ENCODE measurements around the gene HNRNPLL. TPM values are rescaled to one million over a fixed set of nuclear protein-coding genes. Genes with fewer than 3 reads are reported as not detected.
"Not testable (repeated sequence)": the region's sequence is repeated elsewhere in the genome, so short reads cannot be mapped to it uniquely, and the experiment has no call there.

Gene HNRNPLL
- total RNA-seq, 1 experiment from 2014 or later = 47.2 TPM

DNA sequence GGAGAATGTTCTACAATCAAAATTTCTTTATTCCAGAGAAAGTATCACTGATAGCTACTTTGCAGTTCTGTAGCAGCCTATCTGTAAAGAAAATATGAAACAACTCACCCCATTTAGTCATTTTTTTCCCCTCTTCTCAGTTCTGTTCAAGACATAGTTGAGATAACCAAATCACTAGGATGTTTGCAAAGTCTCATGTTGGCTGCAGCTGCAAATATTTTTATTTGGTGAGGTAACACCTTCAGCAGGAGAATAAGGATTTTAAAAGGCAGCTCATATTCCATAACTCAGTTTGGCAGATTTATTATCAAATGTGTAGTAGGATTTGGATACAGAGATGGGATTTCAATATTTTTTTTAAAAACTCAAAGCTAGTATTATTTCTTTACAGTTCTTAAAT lies 41.0 kb downstream of the HNRNPLL start:
- no peak for DNase-seq (ENCODE audit: low spot score)
- in situ Hi-C loops (cut with HindIII; ENCODE audit: low sequenced_read_pairs) = no loop called here

- in situ Hi-C loops (cut with HindIII; ENCODE audit: low sequenced_read_pairs) = no loop called here
- DNase-seq (ENCODE audit: low spot score) = no peak
Measured at GRCh38 chr2:38560092-38560491, 42.6 kb downstream of the HNRNPLL start.

- in situ Hi-C loops (cut with HindIII; ENCODE audit: low sequenced_read_pairs) = no loop called here
- DNase-seq (ENCODE audit: low spot score) = no peak
Measured at GRCh38 chr2:38557981-38558380, 44.7 kb downstream of the HNRNPLL start.

GRCh38 chr2:38557217-38557616 lies 45.5 kb downstream of the HNRNPLL start:
- DNase-seq (ENCODE audit: low spot score) = no peak
- in situ Hi-C loops (cut with HindIII; ENCODE audit: low sequenced_read_pairs) = no loop called here

- peak; percentile 37 for DNase-seq (ENCODE audit: low spot score)
- in situ Hi-C loops (cut with HindIII; ENCODE audit: low sequenced_read_pairs) = no loop called here
Measured at GRCh38 chr2:38556006-38556801, 46.5 kb downstream of the HNRNPLL start.

DNA sequence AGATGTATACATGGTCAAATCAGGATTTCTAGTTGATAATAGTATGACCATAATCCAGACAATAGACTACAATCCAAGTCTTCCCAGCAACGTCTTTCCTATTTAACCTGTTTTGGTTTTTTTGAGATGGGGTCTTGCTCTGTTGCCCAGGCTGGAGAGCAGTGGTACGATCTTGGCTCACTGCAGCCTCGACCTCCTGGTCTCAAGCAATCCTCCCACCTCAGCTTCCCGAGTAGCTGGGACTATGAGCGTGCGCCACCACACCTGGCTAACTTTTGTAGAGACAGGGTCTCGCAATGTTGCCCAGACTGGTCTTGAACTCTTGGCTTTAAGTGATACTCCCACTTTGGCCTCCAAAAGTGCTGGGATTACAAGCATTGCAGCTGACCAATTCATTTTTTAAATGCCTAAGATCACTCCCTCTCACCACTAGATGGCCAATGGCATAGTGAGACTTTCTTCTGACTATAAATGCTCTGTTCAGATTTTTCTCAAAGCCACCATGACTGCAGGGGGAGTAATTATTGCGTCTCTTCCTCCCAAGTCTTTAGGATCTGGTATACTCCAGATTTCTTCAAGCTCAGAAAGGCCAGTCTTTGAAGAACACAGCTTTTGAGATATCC lies 47.6 kb downstream of the HNRNPLL start:
- in situ Hi-C loops (cut with HindIII; ENCODE audit: low sequenced_read_pairs) = no loop called here
- peak; percentile 30 for DNase-seq (ENCODE audit: low spot score)

- no peak for DNase-seq (ENCODE audit: low spot score)
- in situ Hi-C loops (cut with HindIII; ENCODE audit: low sequenced_read_pairs) = no loop called here
Measured at GRCh38 chr2:38553554-38553953, 49.2 kb downstream of the HNRNPLL start.

GRCh38 chr2:38552259-38552658 lies 50.5 kb downstream of the HNRNPLL start:
- DNase-seq (ENCODE audit: low spot score) = no peak
- in situ Hi-C loops (cut with HindIII; ENCODE audit: low sequenced_read_pairs) = no loop called here

- in situ Hi-C loops (cut with HindIII; ENCODE audit: low sequenced_read_pairs) = no loop called here
- no peak for DNase-seq (ENCODE audit: low spot score)
Measured at GRCh38 chr2:38551746-38552145, 51.0 kb downstream of the HNRNPLL start.

- DNase-seq (ENCODE audit: low spot score) = no peak
- in situ Hi-C loops (cut with HindIII; ENCODE audit: low sequenced_read_pairs) = no loop called here
Measured at GRCh38 chr2:38551171-38551570, 51.6 kb downstream of the HNRNPLL start.

DNA sequence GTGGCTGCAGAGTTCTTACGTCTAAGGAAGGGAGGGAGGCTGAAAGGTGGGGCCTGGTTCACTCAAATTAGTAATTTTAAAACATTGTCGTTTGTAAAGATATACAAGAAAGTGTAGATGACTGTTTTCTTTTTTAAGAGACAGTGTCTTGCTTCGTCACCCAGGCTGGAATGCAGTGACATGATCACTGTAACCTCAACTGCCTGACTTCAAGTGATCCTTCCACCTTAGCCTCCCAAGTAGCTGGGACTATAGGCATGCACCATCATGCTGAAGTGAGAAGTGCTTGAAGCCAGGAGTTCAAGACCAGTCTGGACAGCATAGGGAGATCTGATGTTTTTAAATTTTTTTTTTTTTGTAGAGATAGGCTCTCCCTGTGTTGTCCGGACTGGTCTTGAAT lies 52.9 kb downstream of the HNRNPLL start:
- no peak for DNase-seq (ENCODE audit: low spot score)
- in situ Hi-C loops (cut with HindIII; ENCODE audit: low sequenced_read_pairs) = no loop called here

DNA sequence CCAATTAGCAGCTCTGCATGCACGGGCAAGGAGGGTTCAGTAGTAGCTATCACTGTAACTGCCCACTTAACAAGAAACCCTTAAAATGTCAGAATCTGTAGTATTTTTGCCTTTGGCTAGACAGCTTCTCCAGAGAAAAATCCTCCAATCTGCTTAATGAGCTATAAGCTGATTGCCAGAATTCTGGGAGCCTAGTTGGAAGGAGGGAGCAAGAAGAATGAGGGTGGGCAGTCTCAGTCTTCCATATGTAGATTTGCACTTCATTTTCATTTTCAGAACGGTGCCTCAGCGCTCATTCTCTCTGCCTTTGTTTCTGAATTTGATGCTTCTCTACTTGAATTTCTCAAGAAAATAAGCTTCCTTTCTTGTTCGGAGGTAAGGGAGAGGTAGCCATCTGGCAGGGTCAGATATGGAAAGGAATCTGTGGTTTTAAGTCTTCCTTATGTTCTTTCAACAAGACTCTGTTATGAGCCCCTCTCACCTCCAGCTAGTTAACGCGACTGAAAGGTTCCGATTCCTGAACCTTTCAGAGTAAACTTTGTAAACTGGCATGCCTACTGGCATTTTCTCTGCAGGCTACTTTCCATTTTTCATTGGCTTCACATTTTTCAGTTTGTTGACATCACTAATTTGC lies 53.5 kb downstream of the HNRNPLL start:
- in situ Hi-C loops (cut with HindIII; ENCODE audit: low sequenced_read_pairs) = no loop called here

GRCh38 chr2:38547791-38548190 lies 54.9 kb downstream of the HNRNPLL start:
- DNase-seq (ENCODE audit: low spot score) = no peak
- in situ Hi-C loops (cut with HindIII; ENCODE audit: low sequenced_read_pairs) = no loop called here

More for the DNA sequence above, 53.5 kb downstream of the HNRNPLL start:
- no peak for DNase-seq (ENCODE audit: low spot score)

- in situ Hi-C loops (cut with HindIII; ENCODE audit: low sequenced_read_pairs) = no loop called here
Measured at GRCh38 chr2:38546585-38546984, 56.1 kb downstream of the HNRNPLL start.

GRCh38 chr2:38546064-38546463 lies 56.7 kb downstream of the HNRNPLL start:
- in situ Hi-C loops (cut with HindIII; ENCODE audit: low sequenced_read_pairs) = no loop called here
- DNase-seq (ENCODE audit: low spot score) = no peak

More at GRCh38 chr2:38546585-38546984, 56.1 kb downstream of the HNRNPLL start:
- no peak for DNase-seq (ENCODE audit: low spot score)

- in situ Hi-C loops (cut with HindIII; ENCODE audit: low sequenced_read_pairs); DNase-seq (ENCODE audit: low spot score): not testable (repeated sequence)
Measured at GRCh38 chr2:38542248-38542631, 60.5 kb downstream of the HNRNPLL start.

DNA sequence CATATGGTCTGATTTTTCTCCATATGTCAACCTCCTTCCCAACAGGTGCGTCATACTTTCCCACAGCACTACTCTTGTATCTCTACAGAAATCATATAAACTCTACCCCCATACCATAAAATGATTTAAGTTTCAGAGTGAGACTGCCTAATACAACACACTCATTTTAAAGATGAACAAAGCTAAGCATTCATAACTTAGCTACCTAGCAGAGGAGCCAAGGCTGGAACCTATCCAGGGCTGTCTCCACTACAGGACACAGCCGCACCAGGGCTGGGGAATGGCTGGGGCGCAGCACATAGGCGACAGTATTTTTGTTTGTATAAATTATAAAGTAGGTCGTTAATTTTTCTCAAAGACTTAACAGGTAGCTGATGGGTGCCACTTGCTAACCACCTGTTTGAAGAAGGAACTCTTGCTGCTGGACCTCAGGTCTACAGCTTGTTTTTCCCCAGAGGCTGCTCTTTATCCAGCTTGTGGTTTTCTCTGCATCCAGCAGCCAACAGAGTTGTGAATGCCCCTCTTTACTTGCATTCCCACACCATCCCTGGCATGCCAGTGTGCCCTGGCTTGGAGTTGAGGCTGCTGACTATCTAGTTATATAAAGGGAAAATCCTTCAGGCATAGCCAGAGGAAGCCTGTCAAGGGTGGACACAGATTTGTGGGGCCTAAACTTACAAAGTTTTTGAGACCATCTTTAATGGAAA lies 62.0 kb downstream of the HNRNPLL start:
- peak; percentile 50 for DNase-seq (ENCODE audit: low spot score)
- in situ Hi-C loops (cut with HindIII; ENCODE audit: low sequenced_read_pairs) = no loop called here

- in situ Hi-C loops (cut with HindIII; ENCODE audit: low sequenced_read_pairs) = no loop called here
Measured at GRCh38 chr2:38539086-38539485, 63.6 kb downstream of the HNRNPLL start.

DNA sequence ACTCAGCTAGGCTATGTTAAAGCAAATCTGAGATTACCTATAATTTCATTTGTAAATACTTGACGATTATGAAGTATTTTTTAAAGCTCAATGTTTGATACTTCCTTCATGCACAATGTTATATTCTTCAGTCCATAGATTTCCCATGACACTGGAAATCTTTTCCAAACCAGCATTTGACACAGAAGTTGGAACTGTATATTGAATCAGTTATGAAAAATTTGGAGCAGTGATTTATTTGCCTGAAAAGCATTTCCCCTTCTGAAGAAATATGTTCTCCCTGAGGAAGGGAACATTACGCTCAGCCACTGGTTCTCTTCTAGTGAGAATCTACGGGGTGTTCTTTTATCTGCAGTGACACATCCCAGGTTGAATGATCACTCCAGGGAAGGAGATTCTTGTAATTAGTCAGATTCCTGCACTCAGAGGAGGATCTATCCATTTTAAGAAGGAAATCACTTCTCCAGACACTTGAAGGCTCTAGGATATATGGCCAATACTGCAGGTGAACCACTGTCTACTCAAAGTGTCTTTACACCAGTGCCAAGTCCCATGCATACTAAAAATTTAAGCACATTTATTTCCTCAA lies 64.7 kb downstream of the HNRNPLL start:
- in situ Hi-C loops (cut with HindIII; ENCODE audit: low sequenced_read_pairs) = no loop called here
- DNase-seq (ENCODE audit: low spot score) = no peak

More at GRCh38 chr2:38539086-38539485, 63.6 kb downstream of the HNRNPLL start:
- no peak for DNase-seq (ENCODE audit: low spot score)

Data from G401 (cell line).